H4 (cell line): ENCODE results near the gene APRT. TPM values are rescaled to one million over a fixed set of nuclear protein-coding genes. Genes with fewer than 3 reads are reported as not detected.
"Not testable (repeated sequence)": the region's sequence is repeated elsewhere in the genome, so short reads cannot be mapped to it uniquely, and the experiment has no call there.

ENCODE experiments used
- DNase-seq: peaks from one replicate; pipeline ENCODE4 v3.0.0-alpha.2; 2015; ENCODE audit warnings: low spot score
- total RNA-seq: library from RNA; depleted of rRNA; stranded (reverse); fragments of >200 nt; shearing (Covaris generic); gene quantifications from 2 replicates; pipeline ENCODE4 v1.2.3, GENCODE V29; 2014

The APRT gene
- total RNA-seq, 1 experiment from 2014 or later: 401 TPM

DNA sequence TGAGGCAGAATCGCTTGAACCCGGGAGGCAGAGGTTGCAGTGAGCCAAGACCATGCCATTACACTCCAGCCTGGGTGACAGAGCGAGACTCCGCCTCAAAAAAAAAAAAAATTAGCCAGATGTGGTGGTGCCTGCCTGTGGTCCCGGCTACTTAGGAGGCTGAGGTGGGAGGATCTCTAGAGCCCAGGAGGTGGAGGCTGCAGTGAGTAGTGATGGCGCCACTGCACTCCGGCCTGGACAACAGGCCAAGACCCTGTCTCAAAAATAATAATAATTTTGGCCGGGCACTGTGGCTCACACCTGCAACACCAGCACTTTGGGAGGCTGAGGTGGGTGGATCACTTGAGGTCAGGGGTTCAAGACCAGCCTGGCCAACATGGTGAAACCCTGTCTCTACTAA, 23.0 kb downstream of the APRT start:
- not testable (repeated sequence) for DNase-seq

DNA sequence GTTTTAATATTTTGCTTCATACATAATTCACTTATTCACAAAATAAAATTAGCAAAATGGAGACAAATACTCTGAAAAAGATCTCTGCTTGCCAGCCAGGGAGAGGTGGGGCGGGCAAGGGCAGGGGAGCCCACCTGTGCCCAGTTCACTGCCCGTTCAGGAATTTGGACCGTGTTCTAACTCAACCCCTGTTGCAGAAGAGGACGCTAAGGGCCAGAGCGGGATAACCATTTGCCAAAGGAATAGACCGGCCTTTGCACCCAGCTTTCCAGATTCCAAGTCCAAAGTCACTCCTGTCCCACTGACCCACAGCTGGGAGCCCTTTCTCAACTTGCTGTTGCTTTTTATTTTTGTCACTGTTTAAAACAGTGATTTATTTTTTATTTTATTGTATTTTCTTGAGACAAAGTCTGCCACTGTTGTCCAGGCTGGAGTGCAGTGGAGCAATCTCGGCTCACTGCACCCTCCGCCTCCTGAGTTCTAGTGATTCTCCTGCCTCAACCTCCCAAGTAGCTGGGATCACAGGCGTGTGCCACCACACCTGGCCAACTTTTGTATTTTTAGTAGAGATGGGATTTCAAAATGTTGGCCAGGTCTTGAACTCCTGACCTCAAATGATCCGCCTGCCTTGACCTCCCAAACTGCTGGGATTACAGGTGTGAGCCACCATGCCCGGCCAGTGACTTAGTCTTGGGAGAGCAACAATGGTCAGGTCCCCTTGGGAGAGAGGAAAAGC, 24.0 kb downstream of the APRT start:
- DNase-seq: no peak

DNA sequence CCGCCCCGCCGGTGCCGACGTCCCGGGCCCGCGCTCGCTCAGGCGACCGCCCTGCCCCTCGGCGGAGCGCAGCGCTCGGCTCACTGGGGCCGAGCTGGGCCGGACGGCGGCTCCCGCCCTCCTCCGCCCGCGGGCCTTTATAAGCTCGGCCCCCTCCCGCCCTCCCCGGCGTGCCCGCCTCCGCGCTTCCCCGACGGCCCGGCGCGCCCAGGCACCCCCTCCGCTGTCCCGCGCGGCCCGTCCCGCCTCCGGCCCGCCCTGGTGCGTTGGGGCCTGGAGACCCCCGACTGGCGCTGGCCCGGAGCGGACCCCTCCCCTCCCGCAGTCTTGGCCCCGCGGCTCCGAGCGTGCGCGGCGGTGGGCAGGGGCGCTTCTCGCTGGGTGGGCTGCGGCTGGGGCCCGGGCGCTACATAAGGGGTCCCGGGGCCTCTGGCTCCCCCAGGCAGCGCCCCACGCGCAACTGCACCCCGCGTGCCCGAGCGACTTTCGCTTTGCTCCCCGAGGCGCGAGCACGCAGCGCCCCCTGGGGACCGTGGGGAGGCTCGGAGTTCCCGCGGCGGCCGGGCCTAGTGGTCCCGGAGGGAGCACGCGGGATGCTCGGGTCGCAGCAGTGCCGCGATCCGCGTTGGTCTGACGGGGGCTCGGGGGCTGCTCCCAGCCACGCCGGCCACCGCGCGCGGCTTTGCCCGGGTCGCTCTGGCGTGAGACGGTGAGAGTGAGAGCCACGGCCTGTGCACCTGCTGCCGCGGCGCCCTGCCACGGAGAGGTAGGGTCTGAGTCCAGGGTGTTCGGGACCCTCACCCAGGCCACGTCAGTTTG, 26.4 kb downstream of the APRT start, which contains the start of gene PIEZO1:
Gene PIEZO1 (minus strand): TSS at position 115 of the 819 bp plus-strand sequence. CDS start 256 bp downstream, outside the sequence.
- no peak for DNase-seq

DNA sequence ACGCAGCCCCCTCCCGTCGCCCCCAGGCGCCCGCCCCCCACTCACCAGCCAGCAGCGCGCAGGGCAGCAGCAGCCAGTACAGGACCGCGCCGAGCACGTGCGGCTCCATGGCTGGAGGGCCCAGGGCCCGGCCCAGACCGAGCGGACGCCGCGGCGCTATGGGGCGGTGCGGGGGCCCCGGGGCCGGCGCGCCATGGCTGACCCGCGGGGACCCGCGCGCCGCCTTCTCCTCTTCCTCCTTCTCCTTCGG, 26.9 kb downstream of the APRT start:
- DNase-seq: no peak

DNA sequence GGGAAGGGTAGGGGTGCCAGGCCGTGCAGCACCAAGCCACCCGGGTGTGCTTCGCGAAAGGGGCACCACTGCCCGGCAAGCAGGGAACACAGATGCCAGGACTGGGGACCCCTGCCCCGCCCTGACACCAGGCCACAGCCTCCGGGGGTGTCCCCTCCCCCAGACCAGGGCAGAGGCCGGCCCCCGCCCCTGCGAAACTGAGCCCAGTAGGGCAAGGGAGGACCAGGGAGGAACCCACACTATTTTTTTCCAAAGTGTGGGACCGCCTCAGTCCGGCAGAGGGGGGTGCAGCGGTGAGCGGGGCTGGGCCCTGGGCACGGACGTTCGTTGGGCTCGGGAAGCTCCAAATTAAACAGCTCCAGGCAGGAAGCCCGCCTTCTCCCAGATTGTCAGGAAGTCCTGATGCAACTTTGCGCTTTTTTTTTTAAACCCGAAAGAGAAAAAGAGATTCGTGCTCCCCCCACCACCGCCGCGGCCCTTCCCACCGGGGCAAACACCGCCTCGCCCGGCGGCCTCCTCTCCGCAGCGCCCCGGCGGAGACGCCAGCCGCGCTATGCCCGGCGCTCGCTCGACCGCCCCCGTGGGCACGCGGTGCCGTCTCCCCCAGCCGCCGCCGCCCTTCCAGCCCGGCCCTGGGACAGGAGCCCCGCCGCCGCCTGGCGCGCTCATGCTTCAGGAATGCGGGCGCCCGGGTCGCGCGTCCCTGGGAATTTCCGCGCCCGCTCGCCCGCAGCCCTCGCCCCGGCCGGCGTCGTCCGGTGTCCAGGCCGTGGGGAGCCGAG, 27.5 kb downstream of the APRT start:
- peak; percentile 79 for DNase-seq

DNA sequence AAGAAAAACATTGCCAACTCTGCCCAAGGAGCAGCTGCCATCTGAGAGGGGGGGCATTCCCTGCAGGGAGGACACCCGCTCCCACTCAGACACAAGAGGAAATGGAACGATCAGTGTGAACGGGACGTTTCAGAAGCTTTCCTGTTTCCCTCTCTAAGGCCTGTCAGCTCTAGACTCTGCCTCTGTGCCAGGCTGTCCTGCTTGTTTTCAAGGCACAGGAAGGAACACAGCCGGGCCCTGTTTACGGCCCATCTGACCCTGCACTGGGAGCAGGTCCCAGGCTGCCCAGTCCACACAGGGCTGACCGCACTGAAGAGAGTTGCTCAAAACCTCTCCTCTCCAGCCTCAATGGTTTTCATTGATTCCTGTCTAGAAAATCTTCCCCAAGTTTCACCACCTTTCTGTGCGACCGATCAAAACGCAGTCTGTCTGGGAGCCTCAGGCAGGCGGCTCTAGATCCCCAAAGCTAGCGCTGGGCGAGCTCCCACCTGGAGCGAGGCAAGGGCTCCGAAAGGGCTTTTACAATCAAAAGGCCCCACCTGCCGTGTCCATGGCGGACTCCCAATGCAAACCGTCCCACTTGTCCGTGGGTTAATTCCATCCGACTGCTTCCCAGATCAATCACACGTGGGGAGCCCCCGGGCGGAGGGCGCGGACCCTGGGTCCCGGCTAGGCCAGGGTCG, 28.2 kb downstream of the APRT start:
- no peak for DNase-seq

DNA sequence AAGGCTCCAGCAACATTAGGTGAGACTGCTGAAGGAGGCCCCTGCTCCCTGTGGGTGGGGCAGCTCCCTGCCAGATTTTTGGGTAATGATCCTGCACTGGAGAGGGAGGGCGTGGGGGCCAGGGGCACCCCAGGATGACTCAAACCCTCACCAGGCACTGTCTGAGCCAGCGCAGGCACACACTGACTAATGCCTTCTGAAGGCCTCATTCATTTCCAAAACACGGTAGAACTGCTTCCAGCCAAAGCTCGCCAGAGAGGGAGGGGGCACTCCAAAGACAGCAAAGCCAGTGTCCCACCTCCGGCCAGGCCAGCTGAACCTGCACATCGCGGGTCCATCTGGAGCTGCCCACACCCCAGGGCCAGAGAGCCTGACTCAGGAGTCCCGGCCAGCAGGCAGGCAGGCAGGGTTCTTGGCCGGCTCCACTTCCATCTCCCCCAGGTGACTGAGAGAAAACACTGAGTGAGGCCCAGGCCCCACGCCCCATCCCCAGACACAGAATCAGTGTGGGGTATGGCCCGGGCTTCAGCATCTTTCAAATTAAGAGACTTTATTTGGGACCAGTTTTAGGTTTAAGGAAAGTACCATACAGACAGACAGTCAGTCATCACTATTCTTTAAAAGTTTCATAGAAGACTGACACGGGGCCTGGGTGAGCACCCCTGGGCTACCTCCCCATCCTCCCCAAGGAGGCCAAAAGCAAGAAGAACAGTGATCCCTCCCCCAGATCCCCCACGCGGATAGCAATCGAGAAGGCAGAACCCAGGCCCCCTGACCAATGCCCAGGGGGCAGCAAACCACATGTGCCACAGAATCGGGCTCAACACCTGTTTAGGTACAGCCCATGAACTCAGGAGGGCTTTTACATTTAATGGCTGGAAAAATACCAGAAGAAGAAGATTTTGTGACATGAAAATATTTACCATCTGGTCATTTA, 29.0 kb downstream of the APRT start:
- no peak for DNase-seq

DNA sequence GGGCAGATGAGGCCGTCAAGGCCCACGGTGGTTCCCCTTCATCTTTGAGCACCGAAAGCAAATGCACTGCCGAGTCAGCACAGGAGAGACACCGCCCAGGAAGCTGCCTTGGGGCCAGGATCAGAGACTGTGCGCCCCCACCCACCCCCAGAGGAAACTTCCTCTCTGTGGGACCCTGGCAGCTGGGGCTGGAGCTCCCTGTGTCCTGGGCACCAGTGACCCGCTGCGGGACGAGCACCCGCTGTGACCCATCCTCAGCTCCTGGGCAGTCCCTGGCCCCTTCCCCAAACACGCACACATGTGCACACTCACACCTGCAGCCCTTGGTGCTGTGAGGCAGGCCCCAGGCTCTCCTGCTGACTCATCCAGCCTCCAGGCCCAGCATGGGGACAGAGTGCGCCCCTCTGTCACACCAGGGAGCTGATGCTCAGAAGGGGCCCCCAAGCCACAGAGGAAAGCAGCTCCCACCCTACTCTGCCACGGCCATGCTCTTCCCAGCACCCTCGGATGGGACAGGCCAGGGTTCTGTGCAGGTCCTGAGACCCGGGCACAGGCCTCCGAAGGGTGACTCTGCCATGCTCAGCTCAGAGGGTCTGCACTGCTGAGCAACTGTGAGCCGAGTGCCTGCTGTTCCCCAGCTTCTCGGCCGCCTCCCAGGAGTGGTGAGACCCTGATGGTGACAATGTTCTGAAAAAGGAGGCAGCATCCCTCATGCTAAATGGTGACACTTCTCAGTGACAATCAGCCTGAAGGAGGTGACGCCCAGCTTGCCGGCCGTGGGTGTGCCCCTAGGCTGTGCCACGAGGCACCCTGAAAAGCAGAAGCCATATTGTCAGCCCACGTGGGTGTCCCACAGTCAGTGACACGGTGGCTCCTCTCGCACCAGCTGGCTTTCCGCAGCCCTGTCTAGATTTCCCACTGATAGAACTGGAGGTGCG, 30.3 kb downstream of the APRT start:
- DNase-seq: no peak

DNA sequence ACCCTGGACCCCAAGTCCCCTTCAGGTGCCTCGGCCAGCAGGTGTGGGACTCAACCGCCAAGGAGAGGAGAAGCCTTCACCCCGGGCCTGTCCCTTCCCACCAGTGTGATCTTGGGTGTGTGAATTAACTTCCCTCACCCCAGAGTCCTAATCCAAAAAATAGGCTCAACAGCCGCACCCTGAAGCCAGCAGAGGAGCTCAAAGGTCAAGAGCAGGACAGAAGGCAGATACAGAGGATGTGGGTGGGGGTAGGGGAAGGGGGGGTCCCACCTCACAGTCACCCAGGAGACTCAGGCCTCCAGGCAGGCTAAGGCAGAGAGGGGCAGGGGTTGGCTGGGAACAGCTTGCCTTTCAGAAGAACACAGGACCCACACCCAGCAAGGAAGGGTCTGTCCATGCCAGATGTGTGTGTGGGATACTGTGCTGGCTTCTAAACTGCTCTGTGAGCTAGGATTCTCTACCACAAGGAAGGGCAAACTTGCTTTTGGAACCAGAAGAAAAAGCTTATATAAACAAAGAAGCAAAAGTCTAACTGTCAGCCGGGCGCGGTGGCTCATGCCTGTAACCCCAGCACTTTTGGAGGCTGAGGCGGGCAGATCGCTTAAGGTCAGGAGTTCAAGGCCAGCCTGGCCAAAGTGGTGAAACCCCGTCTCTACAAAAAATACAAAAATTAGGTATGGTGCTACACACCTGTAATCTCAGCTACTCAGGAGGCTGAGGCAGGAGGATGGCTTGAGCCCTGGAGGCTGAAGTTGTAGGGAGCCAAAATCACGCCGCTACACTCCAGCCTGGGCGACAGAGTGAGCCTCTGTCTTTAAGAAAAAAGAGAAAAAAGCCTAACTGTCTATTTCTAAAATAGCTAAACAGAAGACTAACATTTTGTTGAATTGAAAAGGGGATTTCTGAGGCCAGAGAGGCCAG, 31.3 kb downstream of the APRT start:
- no peak for DNase-seq

DNA sequence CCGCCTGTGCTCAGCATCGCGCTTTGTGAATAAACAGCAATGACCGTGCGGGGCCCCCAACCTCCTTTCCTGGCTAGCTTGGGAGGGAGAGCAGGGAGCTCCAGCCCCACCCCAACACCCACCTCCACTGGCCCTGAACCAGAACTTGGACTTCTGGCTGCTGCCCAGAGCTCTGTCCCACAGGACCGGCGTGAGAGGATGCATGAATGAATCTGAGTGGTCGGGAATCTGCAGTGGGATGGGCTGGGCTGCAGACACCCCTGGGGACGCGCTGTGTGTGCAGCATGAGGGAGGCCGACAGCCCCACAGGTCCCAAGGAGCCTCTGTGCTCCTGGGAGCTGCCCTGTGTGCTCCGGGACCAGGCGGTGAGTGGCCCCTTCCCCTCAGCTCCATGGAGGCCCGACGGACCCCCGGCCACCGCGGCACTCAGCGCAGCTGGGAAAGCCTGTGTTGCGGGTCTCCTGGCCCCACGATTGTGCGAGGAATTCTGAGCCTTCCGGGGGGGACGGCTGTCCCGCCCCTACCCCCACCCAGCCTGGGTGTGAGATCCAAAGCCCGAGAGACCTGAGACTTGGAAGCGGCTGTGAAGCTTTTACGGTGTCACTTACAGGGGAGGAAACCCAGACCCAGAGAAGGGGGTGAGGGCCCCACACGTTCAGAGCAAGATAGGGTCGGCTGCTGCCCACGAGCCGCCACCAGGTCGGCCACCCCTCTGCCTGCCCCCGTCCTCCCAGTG, 32.2 kb downstream of the APRT start:
- no peak for DNase-seq

DNA sequence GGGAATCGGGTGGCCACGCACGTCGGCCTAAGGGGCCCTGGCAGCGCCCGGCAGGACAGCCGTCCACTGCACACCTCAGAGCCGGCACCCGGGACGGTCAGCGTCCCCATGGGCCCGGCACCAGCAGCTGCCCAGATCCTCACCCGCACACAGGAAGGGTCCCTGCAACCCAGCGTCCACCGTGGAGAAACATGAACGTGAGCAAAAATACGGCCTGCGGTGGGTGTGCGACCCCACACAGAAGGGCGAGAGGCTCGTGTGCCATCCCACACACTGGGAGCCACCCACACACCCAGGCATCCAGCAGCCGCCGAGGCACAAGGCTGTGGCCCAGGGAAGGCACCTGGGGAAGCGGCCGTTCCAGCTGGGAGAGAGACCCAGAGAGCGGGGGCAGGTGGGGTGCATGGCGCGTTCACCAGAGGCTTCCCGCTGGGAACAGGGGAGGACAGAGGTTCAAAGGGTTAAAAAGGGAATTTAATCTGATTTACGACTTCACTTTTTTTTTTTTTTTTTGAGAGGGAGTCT, 33.1 kb downstream of the APRT start:
- DNase-seq: no peak

DNA sequence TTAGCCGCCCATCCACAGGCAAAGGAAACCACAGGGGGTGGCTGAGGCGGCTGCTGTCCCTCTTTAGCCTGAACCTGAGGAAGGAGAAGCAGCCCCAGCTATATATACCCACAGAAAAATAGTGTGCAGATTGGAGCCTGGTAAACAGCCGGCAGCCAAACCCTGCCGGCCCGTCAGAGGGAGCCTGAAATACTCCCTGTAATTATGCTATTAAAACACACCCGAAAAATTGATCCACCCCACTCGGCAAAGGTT, 33.5 kb downstream of the APRT start:
- DNase-seq: no peak

DNA sequence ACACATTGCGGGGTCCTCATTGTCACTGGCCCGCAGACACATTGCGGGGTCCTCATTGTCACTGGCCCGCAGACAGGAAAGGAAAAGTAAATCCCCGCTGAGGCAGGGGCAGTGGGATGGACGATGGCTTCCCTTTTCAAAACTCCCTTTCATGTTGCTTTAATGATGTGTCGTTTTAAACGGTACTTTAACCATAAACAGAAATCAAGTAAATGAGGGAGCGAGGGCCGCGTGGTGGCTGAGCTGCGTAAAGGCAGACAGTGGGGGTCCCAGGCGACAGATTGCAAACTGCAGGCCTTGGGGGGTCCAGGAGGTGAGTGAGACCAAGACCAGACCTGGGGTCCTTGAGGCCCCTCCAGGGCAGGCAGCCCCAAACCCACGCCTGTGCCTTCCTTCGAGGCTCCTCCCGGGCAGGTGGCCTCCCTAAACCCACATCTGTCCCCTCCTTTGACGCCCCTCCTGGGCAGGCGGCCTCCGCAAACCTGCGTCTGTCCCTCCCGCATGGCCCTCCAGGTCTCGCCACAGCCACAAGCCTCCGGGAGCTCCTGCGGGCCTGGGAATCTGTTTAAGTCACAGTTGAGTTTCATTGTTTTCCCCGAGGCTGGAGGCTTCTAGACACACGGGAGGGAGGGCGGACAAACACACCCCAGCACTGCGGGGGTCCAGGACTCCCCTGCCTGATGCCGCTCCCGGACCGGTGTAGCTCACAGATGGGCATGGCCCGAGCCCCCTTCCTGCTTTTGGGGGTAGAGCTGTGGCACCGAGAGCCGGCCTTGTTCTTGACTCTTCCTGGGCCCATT, 34.1 kb downstream of the APRT start:
- no peak for DNase-seq

DNA sequence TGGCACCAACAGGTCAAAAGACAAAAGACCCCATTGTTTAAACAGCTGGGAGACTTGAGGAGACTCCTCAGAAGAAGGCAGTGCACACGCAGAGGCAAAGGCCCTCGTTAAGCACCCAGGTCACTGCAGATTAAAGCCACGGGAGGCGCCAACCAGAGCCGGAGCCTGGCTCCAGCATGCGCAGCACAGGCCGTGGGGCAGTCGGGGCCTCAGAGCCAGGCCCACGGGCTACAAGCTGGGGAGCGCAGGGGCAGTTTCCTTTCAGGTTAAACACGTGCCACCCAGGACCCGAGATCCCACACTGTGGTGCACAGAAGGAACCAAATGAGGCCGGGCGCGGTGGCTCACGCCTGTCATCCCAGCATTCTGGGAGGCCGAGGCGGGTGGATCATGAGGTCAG, 35.9 kb downstream of the APRT start:
- DNase-seq: no peak

DNA sequence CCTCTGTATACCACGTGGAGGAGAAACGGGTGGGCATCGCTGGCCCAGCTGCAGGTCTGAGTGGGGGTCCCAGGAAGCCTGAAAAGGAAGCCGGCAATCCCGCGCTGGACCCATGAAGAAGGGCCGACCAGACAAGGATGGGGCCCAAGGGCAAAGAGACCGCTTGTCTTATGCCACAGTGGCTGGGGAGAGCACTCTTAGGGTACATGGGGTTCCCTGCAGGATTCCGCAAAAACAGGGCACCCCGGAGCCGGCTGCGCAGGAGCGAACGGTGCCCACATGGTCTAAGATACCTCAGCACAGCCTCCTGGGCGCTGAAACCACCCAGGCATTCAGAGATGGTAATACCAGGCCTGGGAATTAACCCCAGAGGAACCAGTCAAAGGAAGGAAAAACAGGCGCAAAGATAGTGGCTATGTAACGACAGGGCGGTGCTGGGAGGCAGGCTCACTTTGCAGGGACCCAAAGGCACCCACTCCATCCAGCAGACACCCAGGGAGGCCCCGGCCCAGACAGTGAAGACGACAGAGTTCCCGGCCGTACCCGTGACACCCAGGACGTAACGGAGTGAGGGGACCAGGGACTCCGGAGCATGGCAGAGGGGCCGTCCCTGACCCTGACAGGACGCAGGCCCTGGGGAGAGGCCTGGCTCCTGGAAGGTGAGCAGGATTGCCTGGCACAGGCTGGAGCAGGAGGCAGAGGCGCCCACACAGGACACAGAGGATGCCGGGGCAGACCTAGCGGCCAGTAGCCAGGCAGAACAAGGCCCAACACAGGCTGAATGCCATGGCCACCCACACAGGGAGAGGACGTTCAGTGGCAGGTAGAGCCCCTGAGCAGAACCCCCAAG, 37.0 kb downstream of the APRT start:
- no peak for DNase-seq

DNA sequence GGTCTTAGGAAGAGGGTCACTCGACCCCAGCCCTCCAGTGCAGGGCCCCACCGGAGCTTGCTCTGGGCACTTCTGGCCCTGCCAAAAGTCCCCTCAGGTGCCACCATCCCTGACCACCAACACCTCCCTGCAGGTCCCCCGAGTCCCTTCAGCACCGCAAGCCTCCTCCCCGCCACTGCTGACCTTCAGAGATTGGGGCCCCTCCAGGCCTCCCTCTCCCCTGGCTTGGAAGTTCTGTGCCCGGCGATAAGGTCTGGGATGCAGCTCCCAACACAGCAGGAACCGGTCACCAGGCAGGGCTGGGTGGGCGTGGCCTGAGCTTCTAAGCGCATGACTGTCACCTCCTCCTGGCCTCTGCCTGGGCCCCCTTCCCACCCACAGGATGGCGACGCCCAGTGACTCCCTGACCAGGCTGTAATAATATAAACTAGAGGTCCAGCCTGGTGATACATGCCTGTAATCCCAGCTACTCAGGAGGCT, 37.9 kb downstream of the APRT start:
- DNase-seq: peak; percentile 94
